Effector memory CD4-positive, alpha-beta T cell (primary cell): Measurements from ENCODE around the gene MAN1A2.
A peak's percentile ranks its signal among the peaks of the same experiment; 100 is the strongest.
"Not testable (repeated sequence)": the region's sequence is repeated elsewhere in the genome, so short reads cannot be mapped to it uniquely, and the experiment has no call there.

Source experiments
- DNase-seq, 3 donors: peaks; one replicate each; pipeline ENCODE4 v3.0.0-alpha.2; 2020
- H3K27ac ChIP-seq: 2 replicates; pipeline ENCODE4 v1.7.0; 2013; ENCODE audit warnings: mild to moderate bottlenecking, low read length, moderate library complexity; ENCODE audit not compliant: insufficient read depth, poor library complexity, severe bottlenecking
- H3K27me3 ChIP-seq: replicated peaks from 2 replicates; pipeline ENCODE4 v1.7.0; 2013; ENCODE audit warnings: mild to moderate bottlenecking, low read length; ENCODE audit not compliant: insufficient read depth, control insufficient read depth, poor library complexity, severe bottlenecking
- H3K36me3 ChIP-seq: 2 replicates; pipeline ENCODE4 v1.7.0; 2013; ENCODE audit warnings: mild to moderate bottlenecking, low read length, moderate library complexity; ENCODE audit not compliant: control insufficient read depth, insufficient read depth
- H3K4me1 ChIP-seq: 2 replicates; pipeline ENCODE4 v1.7.0; 2013; ENCODE audit warnings: low read length, mild to moderate bottlenecking; ENCODE audit not compliant: control insufficient read depth, insufficient read depth, poor library complexity, severe bottlenecking
- H3K4me3 ChIP-seq: 2 replicates; pipeline ENCODE4 v1.7.0; 2013; ENCODE audit warnings: low read length, low read depth, mild to moderate bottlenecking; ENCODE audit not compliant: insufficient read depth, poor library complexity, severe bottlenecking
- H3K9me3 ChIP-seq: 2 replicates; pipeline ENCODE4 v1.7.0; 2013; ENCODE audit warnings: mild to moderate bottlenecking, low read length, moderate library complexity; ENCODE audit not compliant: control insufficient read depth
- total RNA-seq, 3 donors: gene quantifications; one replicate each; lab custom pipeline; 2026; lab: John Stamatoyannopoulos, UW

The MAN1A2 gene
- total RNA-seq, result 152 to 178 (median 164) reads per million in 3 donors

DNA sequence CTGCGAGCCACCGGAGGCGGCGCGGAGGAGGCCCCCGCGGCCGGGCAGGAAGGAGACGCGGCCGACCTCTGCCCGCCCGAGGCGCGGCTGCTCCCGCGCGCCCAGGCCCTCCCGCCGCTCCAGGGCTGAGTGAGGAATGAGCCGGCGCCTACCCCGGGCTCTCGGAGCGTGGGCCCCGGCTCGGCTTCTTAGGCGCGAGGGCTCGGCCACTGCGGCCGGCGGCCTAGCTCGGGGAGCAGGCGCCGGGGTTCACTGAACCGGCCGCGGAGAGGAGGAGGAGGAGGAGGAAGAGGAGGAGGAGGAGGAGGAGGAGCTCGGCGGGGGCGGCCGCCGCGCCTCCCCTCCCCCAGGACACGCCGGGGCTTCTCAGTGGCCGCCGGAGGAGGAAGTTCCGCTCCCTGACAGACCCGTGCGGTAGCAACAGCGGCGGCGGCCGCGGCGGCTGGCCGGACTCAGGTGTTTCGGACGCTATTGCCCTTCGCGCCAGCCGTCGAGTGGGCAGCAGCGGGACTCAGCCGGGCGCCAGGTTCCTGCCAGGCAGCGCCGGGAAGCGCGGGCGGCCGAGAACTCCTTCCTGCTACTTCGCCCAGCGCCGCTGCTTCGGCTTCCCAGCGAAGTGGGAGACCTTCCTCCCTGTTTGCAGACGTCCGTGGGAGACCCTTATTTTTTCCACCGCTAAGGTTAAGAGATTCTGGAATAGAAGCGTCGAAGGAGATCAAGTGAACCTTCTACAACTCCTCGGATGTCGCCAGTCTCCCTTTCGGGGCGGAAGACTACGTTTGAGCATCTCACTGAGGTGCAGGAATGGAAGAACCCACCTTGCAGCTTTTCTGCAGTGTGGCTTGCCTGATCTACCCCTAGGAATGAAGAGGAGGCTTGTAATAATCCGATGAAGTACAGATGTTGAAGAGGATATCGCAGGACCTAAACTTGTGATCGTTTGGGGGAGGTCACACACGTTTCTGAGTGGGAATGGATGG lies at the start of gene MAN1A2:
Gene MAN1A2, plus strand, starts transcription at position 404 of the 980 bp plus-strand sequence. CDS start 735 bp downstream, outside the sequence.
- H3K4me1 ChIP-seq, result peaks cover 9% of the 10 kb centered on the region
- H3K27me3 ChIP-seq, result no peaks in the 10 kb centered on the region
- no peaks in the 10 kb centered on the region for H3K9me3 ChIP-seq
- peak within 1 kb of the TSS; percentile 83 for H3K4me3 ChIP-seq
- H3K27ac ChIP-seq, result peak within 1 kb of the TSS; percentile 85
- DNase-seq, result peak; percentile 50 to 65 (median 59)
- H3K36me3 ChIP-seq, result no peaks in the 10 kb centered on the region

- H3K36me3 ChIP-seq, result no peaks in the 10 kb centered on the region
- H3K9me3 ChIP-seq, result no peaks in the 10 kb centered on the region
- H3K4me3 ChIP-seq, result no peak overlapping the region
- no peaks in the 10 kb centered on the region for H3K4me1 ChIP-seq
- peaks cover 3% of the 10 kb centered on the region for H3K27me3 ChIP-seq
- H3K27ac ChIP-seq, result no peak overlapping the region
- no peak for DNase-seq
Measured at GRCh38 chr1:117318011-117318410, 49.2 kb upstream of the MAN1A2 start.

DNA sequence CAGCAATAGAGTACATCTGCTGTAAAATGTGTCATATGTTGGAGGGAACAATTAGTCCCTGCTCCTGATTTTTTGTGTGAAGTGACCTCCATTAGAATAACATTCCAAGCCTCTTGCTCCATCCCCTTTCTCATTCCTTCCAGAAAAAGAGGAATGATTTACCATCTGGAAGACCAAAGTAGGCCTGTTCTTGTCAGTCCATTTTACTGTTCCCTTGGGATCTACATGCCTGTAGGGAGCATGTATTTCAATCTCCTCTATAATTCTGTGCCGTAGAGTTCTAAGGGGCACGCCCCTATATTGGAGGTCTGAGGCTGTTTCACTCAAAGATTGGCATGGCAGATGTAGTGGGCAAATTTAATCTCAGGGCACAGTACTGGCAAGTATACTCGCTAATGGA lies 48.8 kb upstream of the MAN1A2 start:
- no peak for DNase-seq
- no peak overlapping the region for H3K4me3 ChIP-seq

DNA sequence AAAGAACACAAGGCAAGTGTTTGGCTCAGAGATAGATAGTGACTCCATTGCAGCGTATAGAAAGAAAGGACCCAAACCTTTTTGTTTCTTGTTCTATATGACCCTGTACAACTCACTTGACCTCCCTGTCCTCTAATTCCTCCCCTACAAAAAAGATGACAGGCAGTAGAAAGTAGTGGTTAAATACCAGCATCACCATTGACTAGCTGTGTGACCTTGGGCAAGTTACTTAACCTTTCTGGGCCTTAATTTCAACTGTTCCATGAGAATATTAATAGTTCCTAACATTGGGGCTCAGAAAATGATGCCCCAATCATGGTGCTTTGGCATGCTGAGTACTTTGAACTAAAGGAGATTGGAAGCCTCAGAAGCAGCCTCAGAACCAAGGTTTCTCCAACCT lies 46.7 kb upstream of the MAN1A2 start:
- Histone ChIP-seq H3K27ac (no peak overlapping the region), H3K4me1 (no peaks in the 10 kb centered on the region), H3K4me3 (no peak overlapping the region), H3K27me3 (peaks cover 3% of the 10 kb centered on the region), H3K36me3 (no peaks in the 10 kb centered on the region), H3K9me3 (no peaks in the 10 kb centered on the region)
- DNase-seq, result no peak

More for the DNA sequence above, 48.8 kb upstream of the MAN1A2 start:
- Histone ChIP-seq H3K36me3 (no peaks in the 10 kb centered on the region), H3K4me1 (no peaks in the 10 kb centered on the region), H3K27ac (no peak overlapping the region), H3K9me3 (no peaks in the 10 kb centered on the region), H3K27me3 (peaks cover 3% of the 10 kb centered on the region)

DNA sequence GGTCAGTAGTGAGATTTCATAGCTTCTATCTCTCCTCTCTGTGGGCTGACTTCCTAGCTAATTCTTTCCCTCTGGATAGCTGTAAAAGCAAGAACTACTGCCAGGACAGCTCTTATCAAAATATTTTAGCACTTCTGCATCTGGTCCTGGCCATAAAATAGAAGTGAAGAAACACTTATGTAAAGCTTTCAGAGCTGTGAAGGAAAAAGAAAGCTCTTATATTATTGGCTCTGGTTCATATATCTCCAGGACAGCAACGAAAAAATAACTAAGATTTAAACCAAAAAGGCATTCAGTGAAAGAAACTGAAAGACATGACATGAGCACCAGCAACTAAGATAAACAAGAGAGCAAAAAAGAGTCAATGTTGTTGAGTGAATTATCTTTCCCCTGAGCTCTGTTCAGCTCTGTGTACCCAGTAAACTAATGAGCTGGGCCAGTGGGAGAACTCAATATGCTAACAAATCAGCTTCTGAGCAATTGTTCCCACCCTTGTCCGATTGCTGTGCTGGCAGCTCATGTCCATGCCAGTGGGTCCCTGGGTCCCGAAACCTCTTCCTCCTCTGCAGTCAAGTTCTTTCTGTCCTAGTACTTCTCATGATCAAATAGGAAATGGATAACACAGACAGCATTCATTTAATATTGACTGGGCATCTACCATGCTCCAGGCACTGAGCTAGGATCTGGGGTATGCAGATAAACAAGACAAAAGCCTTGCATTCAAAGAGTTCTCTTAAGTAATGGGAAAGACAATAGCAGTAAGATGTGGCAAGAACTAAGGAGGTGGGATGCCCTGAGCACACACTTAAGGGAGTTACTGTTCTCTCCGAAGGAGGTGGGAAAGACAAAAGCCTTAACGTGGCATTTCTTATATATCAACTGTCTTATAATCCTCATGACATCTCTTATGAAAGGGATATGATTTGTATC lies 45.3 kb upstream of the MAN1A2 start:
- H3K36me3 ChIP-seq, result no peaks in the 10 kb centered on the region
- peaks cover 3% of the 10 kb centered on the region for H3K27me3 ChIP-seq
- H3K9me3 ChIP-seq, result no peaks in the 10 kb centered on the region
- no peaks in the 10 kb centered on the region for H3K4me1 ChIP-seq
- DNase-seq, result no peak
- no peak overlapping the region for H3K4me3 ChIP-seq
- no peak overlapping the region for H3K27ac ChIP-seq

- peaks cover 3% of the 10 kb centered on the region for H3K27me3 ChIP-seq
- H3K9me3 ChIP-seq, result no peaks in the 10 kb centered on the region
- no peak for DNase-seq
- H3K27ac ChIP-seq, result no peak overlapping the region
- H3K36me3 ChIP-seq, result no peaks in the 10 kb centered on the region
- no peak overlapping the region for H3K4me3 ChIP-seq
- no peaks in the 10 kb centered on the region for H3K4me1 ChIP-seq
Measured at GRCh38 chr1:117324357-117324756, 42.9 kb upstream of the MAN1A2 start.

DNA sequence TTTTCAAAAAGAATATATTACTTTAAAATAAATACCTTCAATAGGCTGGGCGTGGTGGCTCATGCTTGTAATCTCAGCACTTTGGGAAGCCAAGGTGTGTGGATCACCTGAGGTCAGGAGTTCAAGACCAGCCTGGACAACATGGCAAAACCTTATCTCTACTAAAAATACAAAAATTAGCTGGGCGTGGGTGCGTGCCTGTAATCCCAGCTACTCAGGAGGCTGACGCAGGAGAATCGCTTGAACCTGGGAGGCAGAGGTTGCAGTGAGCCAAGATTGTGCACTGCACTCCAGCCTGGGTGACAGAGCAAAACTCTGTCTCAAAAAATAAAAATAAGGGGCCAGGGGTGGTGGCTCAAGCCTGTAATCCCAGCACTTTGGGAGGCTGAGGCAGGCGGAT lies 41.2 kb upstream of the MAN1A2 start:
- H3K4me1 ChIP-seq, H3K27ac ChIP-seq, H3K27me3 ChIP-seq, H3K36me3 ChIP-seq, H3K4me3 ChIP-seq, H3K9me3 ChIP-seq, DNase-seq: not testable (repeated sequence)

GRCh38 chr1:117327011-117327410 lies 40.2 kb upstream of the MAN1A2 start:
- no peak for DNase-seq
- H3K27me3 ChIP-seq, result no peaks in the 10 kb centered on the region
- no peaks in the 10 kb centered on the region for H3K9me3 ChIP-seq
- no peak overlapping the region for H3K27ac ChIP-seq
- no peaks in the 10 kb centered on the region for H3K36me3 ChIP-seq
- H3K4me3 ChIP-seq, result no peak overlapping the region
- H3K4me1 ChIP-seq, result no peaks in the 10 kb centered on the region

DNA sequence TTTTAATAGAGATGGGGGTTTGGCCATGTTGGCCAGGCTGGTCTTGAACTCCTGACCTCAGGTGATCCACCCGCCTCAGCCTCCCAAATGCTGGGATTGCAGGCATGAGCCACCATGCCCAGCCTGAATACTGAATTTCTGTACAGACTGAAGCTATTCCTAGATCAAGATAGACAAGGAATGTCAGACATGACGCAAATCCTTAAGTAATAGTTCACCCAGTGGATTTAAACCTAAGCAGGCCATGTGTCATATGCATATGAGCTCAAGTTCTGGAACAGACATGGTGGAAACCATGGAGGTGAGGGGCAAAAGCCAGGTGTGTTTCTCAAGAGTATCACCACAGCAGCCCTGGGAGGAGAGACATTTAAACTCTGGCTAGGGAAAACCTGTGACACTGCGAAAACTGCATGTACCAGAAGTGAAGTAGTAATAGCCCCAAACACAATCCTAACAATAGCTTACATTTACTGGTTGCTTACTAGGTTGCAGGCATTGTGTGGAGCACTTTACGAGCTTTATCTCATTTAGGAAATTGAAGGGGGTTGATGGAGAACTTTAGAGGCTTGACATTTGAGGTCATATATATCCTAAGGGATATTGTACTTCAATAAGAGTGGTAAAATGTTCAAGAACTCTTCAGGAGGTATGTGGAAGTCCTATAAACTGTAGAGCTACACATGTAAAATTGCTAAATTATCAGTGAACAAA lies 31.7 kb upstream of the MAN1A2 start:
- no peak for DNase-seq
- no peaks in the 10 kb centered on the region for H3K9me3 ChIP-seq
- no peak overlapping the region for H3K4me3 ChIP-seq
- no peaks in the 10 kb centered on the region for H3K27me3 ChIP-seq
- no peaks in the 10 kb centered on the region for H3K36me3 ChIP-seq
- H3K27ac ChIP-seq, result no peak overlapping the region
- H3K4me1 ChIP-seq, result no peaks in the 10 kb centered on the region
